ENCODE measurements around the gene TMEM117. TPM values are rescaled to one million over a fixed set of nuclear protein-coding genes. Genes with fewer than 3 reads are reported as not detected.

Gene TMEM117
- total and polyA plus RNA-seq, 2 experiments from 2014 or later, result 18.0 to 21.0 TPM

GRCh38 chr12:43805149-43805859 is 30.6 kb upstream of the TMEM117 start:
- Histone ChIP-seq H3K36me3 (peaks cover 23% of the 10 kb centered on the region), H3K9me3 (ENCODE audit: low read depth) (no peaks in the 10 kb centered on the region), H3K4me1 (ENCODE audit: low read depth) (peaks cover 9% of the 10 kb centered on the region), H3K27me3 (peaks cover 1% of the 10 kb centered on the region), H3K4me3 (peak overlapping the region; percentile 90), H3K27ac (peak overlapping the region; percentile 97)
- DNase-seq (ENCODE audit: low read depth in 1 of 2, low spot score in 1 of 2), result peak; percentile 3 to 24
- TF ChIP-seq, protein P1, sequence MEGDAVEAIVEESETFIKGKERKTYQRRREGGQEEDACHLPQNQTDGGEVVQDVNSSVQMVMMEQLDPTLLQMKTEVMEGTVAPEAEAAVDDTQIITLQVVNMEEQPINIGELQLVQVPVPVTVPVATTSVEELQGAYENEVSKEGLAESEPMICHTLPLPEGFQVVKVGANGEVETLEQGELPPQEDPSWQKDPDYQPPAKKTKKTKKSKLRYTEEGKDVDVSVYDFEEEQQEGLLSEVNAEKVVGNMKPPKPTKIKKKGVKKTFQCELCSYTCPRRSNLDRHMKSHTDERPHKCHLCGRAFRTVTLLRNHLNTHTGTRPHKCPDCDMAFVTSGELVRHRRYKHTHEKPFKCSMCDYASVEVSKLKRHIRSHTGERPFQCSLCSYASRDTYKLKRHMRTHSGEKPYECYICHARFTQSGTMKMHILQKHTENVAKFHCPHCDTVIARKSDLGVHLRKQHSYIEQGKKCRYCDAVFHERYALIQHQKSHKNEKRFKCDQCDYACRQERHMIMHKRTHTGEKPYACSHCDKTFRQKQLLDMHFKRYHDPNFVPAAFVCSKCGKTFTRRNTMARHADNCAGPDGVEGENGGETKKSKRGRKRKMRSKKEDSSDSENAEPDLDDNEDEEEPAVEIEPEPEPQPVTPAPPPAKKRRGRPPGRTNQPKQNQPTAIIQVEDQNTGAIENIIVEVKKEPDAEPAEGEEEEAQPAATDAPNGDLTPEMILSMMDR (IDR thresholded peaks at IDR 0.05; ENCODE audit: low read depth, low read length), result no peak

GRCh38 chr12:43805860-43806736 is 29.8 kb upstream of the TMEM117 start, which contains the start of gene TWF1:
TSS of gene TWF1 (minus strand) at chr12:43806317. CDS start at chr12:43806245, 72 bp downstream.
- peak; percentile 89 to 91 for DNase-seq (ENCODE audit: low read depth in 1 of 2, low spot score in 1 of 2)
- no peaks in the 10 kb centered on the region for H3K9me3 ChIP-seq (ENCODE audit: low read depth)
- peak within 1 kb of the TSS; percentile 90 for H3K4me3 ChIP-seq
- H3K4me1 ChIP-seq (ENCODE audit: low read depth), result peaks cover 9% of the 10 kb centered on the region
- H3K36me3 ChIP-seq, result peaks cover 15% of the 10 kb centered on the region
- peaks cover 5% of the 10 kb centered on the region for H3K27me3 ChIP-seq
- peak within 1 kb of the TSS; percentile 97 for H3K27ac ChIP-seq
- TF ChIP-seq, protein P1 (IDR thresholded peaks at IDR 0.05; ENCODE audit: low read depth, low read length), result peak; percentile 27

DNA sequence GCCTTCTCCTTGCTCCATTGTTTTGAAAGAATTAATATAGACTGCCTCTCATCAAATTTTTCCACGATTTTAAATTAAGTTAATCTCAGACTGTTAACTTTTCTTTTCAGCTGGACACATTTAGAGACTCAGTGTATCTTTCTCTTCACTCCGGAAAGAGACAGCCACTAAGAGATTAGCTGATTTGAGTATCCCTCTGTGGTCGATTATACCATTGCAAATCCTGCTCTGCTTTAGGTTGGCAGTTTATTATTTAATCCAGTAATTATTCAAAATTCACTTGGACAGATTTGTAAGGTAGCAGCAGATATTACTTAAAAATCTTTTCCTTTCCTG is 29.2 kb upstream of the TMEM117 start:
- TF ChIP-seq, protein P1 (IDR thresholded peaks at IDR 0.05; ENCODE audit: low read depth, low read length), result no peak
- Histone ChIP-seq H3K27me3 (peaks cover 11% of the 10 kb centered on the region), H3K9me3 (ENCODE audit: low read depth) (no peaks in the 10 kb centered on the region), H3K27ac (peak overlapping the region; percentile 97), H3K4me1 (ENCODE audit: low read depth) (peaks cover 9% of the 10 kb centered on the region), H3K4me3 (peak overlapping the region; percentile 90), H3K36me3 (peaks cover 10% of the 10 kb centered on the region)
- no peak for DNase-seq (ENCODE audit: low read depth in 1 of 2, low spot score in 1 of 2)

GRCh38 chr12:43807386-43807785 is 28.5 kb upstream of the TMEM117 start:
- peaks cover 11% of the 10 kb centered on the region for H3K27me3 ChIP-seq
- peaks cover 9% of the 10 kb centered on the region for H3K4me1 ChIP-seq (ENCODE audit: low read depth)
- peaks cover 6% of the 10 kb centered on the region for H3K36me3 ChIP-seq
- no peak overlapping the region for H3K27ac ChIP-seq
- TF ChIP-seq, protein P1 (IDR thresholded peaks at IDR 0.05; ENCODE audit: low read depth, low read length), result no peak
- no peaks in the 10 kb centered on the region for H3K9me3 ChIP-seq (ENCODE audit: low read depth)
- no peak for DNase-seq (ENCODE audit: low read depth in 1 of 2, low spot score in 1 of 2)
- H3K4me3 ChIP-seq, result peak overlapping the region; percentile 90

DNA sequence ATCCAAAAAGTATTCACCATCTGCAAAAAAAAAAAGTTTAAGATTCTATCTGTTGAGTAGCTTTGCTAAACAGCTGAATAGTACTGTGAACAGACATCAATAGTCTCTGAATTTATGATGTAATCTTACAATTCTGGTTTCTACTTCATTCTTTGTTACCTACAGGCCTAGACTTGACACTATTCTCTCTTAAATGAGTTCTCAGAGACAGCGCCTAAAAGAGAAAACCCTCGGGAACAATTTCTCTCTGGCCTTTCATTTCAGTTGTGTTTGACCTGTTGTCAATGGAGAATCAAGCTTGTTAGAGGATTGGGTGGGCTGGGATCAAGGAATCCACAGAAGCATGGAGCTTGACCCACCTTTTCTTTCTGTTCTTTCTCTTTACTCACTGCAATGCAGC is 23.8 kb upstream of the TMEM117 start:
- Histone ChIP-seq H3K9me3 (ENCODE audit: low read depth) (no peaks in the 10 kb centered on the region), H3K27me3 (peaks cover 11% of the 10 kb centered on the region), H3K4me3 (no peak overlapping the region), H3K36me3 (no peaks in the 10 kb centered on the region), H3K27ac (no peak overlapping the region), H3K4me1 (ENCODE audit: low read depth) (no peaks in the 10 kb centered on the region)
- DNase-seq (ENCODE audit: low read depth in 1 of 2, low spot score in 1 of 2), result no peak
- TF ChIP-seq, protein P1 (IDR thresholded peaks at IDR 0.05; ENCODE audit: low read depth, low read length), result no peak

All from cardiac muscle cell (in vitro differentiated cells and primary cell).